HG02884 (cell line): ENCODE results near the gene SNTG2.
"Not testable (repeated sequence)": the region's sequence is repeated elsewhere in the genome, so short reads cannot be mapped to it uniquely, and the experiment has no call there.

ENCODE experiments used
- ATAC-seq: cut with Tn5 transposase; IDR thresholded peaks from one replicate; pipeline ENCODE4 v1.9.1; 2021; ENCODE audit warnings: mild to moderate bottlenecking, moderate library complexity; ENCODE audit not compliant: unreplicated experiment

Gene SNTG2

GRCh38 chr2:1353543-1353942 lies 402.9 kb downstream of the SNTG2 start:
- no peak for ATAC-seq

GRCh38 chr2:1360144-1360543 lies 409.5 kb downstream of the SNTG2 start:
- ATAC-seq, result no peak

- no peak for ATAC-seq
Measured at GRCh38 chr2:1360557-1361250, 410.1 kb downstream of the SNTG2 start.

GRCh38 chr2:1363367-1363766 lies 412.7 kb downstream of the SNTG2 start:
- ATAC-seq, result no peak

GRCh38 chr2:1366546-1367134 lies 416.0 kb downstream of the SNTG2 start:
- ATAC-seq, result no peak

- ATAC-seq, result no peak
Measured at GRCh38 chr2:1367601-1368000, 417.0 kb downstream of the SNTG2 start.

GRCh38 chr2:1369905-1370304 lies 419.3 kb downstream of the SNTG2 start:
- no peak for ATAC-seq

- ATAC-seq, result no peak
Measured at GRCh38 chr2:1370461-1370860, 419.8 kb downstream of the SNTG2 start.

GRCh38 chr2:1371082-1371481 lies 420.4 kb downstream of the SNTG2 start:
- ATAC-seq, result no peak

- ATAC-seq, result no peak
Measured at GRCh38 chr2:1373830-1374229, 423.2 kb downstream of the SNTG2 start.

GRCh38 chr2:1374287-1374686 lies 423.6 kb downstream of the SNTG2 start:
- ATAC-seq, result no peak

GRCh38 chr2:1375794-1376193 lies 425.1 kb downstream of the SNTG2 start:
- ATAC-seq, result no peak

GRCh38 chr2:1377473-1377872 lies 426.8 kb downstream of the SNTG2 start:
- no peak for ATAC-seq

- no peak for ATAC-seq
Measured at GRCh38 chr2:1378456-1379150, 428.0 kb downstream of the SNTG2 start.

- no peak for ATAC-seq
Measured at GRCh38 chr2:1381644-1382043, 431.0 kb downstream of the SNTG2 start.

- ATAC-seq, result not testable (repeated sequence)
Measured at GRCh38 chr2:1387954-1388725, 437.5 kb downstream of the SNTG2 start.

GRCh38 chr2:1390118-1390517 lies 439.5 kb downstream of the SNTG2 start:
- not testable (repeated sequence) for ATAC-seq

- no peak for ATAC-seq
Measured at GRCh38 chr2:1393321-1393720, 442.7 kb downstream of the SNTG2 start.

GRCh38 chr2:1394709-1395408 lies 444.2 kb downstream of the SNTG2 start:
- ATAC-seq, result no peak

GRCh38 chr2:1397350-1397749 lies 446.7 kb downstream of the SNTG2 start:
- ATAC-seq, result no peak

- no peak for ATAC-seq
Measured at GRCh38 chr2:1398191-1398590, 447.5 kb downstream of the SNTG2 start.
